Endothelial cell of hepatic sinusoid (primary cell): ENCODE data around the gene EPS8.
"Not testable (repeated sequence)": the region's sequence is repeated elsewhere in the genome, so short reads cannot be mapped to it uniquely, and the experiment has no call there.

Experiments
- in situ Hi-C: cut with HindIII; loops from 2 replicates; pipeline ENCODE4 v1.10.0; 2017; ENCODE audit warnings: low sequenced_read_pairs

EPS8 gene

DNA sequence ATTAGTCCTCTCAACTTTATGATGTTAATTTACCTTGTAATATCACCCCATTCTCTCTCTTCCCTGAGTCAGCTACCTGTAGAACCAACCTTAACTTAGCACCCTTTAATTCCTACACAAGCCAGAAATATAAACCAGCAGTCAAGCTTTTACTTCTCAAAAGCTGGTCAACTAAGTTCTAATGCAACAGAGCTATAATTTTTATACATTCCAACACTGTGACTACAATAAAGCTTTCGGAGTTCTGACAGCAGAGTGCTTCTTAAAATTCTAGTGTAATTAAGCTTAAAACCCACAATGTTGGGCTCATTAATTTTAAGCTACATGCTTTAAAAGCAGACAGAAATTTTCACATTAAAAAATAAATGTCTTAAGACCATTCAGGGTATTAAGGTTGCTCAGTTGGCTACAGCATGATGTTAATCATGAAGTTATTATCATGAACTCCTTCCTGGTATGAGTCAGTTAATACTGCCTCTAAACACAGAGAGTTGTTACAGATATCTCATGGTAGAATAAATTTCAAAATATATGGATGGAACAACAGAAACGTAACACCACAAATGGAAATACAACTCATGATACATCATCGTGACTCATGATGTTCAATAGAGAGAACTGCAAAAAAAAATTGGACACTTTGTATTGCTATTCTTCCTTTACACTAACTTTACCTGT is 126.7 kb downstream of the EPS8 start:
- in situ Hi-C loops: no loop called here

DNA sequence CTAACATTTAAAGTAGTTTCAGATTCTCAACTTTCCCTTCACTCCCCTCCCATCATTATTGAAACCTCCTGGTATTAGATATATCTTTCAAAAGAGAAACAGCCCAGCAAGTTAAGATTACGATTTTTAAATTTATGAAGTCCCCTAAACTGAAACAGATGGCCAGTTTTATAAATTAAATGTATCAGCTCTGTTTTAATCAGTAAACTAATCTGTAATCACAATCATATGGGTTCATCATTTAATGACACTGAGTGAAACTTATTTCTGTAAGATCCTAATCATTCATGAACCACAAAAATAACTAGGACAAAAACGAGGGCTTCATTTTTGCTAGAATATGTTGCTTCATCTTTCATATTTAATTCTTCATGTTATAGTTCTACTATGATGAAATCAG is 137.8 kb downstream of the EPS8 start:
- in situ Hi-C loops: no loop called here

DNA sequence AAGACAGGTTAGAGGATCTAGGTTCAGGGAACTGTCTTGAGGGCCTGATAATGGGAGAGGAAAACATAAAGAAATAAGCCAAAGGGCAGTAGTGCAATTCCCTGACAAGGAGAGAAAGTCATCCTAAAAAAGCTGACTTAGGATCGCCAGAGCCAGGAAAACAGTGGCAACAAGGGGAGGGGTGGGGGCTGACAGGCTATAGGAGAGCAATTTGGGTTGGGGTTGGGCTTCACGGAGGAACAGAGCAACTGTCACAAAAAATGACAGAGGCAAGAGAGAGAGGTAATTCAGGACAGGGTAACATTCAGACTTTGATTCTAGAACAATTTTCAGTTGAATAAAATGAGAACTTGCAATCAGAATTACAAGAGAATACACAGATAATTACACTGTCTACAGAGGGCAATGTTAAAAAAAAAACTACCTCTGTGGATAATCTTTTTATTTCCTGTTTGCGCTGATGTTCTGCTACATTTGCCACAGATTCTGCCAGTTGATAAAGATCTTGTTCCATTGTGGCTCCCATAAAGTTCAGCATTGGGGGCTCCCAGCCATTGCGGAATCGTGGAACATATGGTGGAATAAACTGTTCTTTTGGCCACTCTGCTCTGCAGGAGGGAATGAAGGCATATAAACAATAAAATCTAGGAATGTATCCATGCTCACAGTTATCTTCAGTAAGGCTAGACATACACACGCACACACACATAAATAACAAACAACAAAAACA is 138.6 kb downstream of the EPS8 start:
- in situ Hi-C loops: no loop called here

DNA sequence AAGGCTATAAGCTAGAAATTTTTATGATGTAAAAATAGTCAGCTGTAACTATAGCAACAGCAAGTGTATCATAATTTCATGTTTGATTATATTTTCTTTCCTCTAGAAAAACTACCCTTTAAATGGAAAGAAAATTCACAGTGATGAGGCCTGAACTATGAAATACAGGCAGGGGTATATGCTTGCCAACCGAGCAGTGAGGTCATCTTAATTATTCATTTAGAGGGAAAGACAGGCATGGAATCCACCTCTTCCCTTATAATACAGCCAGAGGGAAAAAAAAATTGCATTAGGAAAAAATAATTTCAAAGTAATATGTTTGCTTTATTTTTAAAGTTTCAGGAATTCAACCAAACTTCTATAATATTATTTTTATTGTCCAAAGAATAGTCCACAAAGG is 139.8 kb downstream of the EPS8 start:
- in situ Hi-C loops: no loop called here

DNA sequence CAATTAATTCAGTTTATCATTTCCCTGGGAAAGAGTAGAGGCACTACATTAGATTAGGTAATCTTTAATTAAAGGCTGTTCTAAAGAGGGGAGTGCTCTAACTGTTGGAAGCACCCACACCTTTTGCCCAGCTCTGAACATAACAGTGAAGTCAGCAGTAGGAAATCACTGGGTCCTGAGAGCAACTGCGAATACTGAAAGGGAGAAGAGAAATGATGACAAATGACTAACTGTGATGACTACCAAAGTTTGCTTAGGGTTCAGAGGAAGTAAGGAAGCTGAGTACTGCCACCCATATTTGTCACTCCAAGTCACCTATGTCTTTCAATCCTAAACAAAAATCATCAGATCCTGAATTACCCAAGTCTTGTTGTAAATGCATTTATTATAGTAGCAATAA is 140.6 kb downstream of the EPS8 start:
- in situ Hi-C loops: no loop called here

DNA sequence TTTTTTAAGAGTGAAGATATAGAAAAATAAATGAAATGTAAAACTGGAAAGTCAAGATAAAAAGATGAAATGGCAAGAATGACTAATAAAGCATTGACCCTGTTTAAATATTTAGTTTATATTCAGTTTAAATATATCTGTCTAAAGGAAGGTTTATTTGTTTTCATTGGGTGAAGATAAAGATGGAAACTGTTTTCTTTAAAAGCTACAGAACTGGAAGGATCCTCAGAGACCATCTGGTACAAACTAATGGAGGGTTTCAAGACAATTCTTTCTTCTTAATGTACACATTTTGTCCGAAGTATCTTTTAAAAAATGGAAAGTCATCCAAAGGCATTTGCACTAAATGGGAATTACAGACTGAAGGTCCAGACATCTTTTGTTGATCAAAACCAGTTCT is 142.6 kb downstream of the EPS8 start:
- in situ Hi-C loops: no loop called here

DNA sequence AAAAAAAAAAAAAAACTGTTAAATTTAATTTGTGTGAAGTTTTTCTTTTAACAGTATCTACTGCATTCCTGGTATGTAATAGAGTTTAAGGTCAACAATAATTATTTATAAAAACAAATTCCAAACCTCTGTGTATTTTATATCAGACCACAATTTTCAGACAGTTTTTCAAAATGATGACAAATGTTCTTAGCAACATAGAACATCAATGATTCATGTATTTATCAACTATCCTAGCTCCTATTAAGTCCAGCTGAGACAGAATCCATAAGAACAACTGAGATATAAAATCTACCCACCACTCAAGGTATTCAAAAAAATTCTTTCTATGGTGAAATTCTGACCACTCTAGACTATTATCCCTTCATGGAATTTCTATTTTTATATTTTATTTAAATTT is 144.5 kb downstream of the EPS8 start:
- in situ Hi-C loops: no loop called here

DNA sequence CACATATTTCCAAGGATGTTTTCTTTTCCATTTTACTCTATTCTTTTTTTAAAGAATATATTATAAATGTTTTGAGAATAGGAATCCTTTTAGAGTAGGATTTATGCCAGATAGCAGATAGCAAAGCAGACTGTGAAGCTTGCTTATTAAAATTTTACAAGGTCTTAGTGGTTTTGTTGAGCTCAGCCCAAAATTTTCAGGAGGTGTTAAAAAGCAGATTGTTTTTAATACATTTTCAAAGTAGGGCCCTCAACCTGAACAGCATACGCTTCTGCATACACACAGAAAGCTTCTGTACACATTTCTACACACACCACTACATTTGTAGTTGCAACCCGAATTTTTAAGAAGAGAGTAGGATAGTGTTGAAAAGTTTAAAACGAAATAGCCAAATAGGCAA is 151.0 kb downstream of the EPS8 start:
- in situ Hi-C loops: no loop called here

DNA sequence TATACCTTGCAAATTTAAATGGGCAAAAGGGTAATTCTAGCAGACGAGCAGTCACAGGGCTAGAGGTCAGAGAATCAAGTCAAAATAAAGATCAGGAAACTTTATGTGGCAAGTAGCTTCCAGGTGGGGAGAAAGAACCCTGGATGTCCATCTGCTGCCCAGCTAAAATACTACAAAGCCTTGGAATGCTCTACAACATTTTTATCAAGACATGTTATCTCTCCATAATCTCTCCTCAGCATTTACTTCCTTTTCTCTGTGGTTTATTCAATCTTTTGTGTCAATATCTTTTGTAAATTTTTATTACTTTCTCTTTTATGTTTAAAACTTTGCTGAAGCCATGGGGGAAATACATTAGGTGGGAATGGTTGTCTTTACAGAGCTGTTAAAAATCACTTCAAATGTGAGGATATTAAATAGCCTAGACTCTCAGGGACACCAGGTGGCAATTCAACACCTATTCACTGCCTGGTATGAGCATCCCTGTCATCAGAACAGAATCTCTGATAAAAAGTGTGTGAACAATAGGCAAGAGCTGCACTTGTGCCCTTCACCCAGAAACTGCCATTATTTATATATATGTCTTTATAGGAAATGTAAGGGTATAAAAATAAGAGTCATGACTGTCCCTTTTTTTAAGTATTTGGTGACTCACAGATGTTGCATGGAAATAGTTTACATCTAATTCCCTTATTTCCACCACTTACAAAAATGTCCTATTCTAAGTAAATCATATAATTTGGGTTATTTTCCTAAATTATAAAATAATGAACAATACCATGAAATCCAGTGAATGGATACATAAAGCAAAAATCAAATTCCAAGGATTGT is 152.9 kb downstream of the EPS8 start:
- in situ Hi-C loops: no loop called here

DNA sequence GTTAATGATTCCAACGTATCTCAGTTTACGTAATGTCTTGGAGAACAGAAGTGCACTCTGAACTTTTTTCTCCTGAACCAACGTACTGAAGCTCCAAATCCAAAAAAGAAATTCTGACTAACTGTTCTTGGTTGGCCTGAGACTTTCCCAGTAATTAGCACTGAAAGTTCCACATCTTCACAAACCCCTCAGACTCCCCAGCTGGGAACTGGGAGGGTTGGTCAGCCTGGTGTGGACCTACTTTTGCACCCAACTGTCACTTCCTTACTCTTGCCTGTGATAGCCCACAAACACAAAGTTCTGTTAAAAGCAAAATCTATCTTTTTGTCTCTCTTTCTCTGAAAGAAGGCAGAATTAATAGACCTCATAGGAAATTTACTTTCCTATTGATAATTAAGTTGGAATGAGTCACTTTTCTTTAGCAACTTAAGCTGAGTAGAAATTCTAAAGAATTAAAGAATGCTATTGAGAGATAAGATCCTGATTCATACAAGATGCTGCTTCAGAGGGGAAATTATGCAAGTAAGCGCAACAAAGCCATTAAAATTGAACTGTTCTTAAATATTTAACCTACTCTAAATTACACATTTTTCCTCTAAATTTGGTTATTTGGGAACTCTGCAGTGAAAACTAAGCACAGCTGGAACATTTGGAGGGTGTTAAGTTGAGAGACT is 155.0 kb downstream of the EPS8 start:
- in situ Hi-C loops: no loop called here

DNA sequence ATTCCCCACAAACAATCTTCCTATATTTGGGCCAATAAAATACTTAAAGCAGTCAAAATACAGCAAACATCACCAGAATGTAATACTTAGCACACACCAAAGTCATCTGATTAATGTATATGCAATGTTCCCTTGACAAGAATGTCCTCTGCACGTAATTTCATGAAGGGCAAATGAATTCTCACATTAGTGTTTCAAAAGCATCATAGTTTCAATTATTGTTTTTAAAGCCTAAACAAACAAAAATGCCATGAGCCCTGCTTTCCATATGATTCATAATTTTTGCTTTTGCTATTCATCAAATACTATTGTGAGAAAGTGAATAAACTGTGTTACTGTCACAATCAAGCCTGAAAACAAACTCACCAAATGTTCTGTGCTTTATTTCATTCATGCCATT is 156.0 kb downstream of the EPS8 start:
- in situ Hi-C loops: no loop called here

DNA sequence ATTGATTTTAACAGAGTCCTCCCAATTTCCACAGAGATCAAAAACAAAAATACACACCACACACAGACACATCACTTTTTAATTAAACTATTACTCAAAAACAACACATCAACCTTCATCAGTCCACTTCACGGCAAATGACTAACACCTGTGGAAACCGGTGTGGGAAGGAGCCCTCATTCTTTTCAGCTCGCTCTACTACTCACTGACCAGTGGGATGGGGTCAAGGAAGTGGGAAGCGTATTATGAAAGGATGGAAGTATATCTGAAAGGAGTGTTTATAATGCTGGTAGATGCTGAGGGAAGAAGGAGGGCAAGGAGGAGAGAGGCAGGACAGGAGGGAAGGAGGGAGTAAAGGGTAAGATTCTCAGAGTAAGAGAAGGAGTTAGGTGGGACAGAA is 156.5 kb downstream of the EPS8 start:
- in situ Hi-C loops: no loop called here

DNA sequence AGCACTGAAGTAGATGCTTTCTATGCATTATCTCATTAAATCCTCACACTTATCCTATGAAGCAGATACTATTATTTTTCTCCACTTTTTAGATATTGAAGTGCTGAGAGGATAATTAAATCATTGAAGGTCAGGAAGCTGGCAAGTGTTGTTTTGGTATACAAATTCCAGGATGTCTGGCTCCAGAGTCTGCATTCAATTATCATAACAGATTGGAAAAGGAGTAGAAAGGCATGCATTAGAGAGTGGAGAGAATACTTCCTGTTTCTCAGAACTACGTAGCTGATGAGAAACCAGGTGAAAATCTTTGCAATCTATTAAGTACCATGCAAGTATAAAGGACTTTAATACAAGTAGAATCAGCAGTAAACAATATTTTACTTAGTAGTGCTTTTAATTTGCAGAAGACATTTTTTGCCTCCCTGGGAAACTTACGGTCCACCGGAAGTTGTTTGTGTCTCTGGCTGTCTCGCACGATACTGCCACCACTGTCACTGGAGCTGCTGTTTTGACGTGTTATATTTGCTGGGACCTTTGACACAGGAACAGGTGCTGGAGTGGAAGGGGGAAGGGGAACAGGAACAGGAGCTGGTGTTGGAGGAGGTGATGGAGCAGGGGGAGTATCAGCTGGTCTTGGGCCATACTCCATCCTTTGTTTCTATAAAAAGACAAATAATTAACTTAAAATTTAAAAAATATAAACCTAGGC is 158.0 kb downstream of the EPS8 start:
- in situ Hi-C loops: no loop called here

DNA sequence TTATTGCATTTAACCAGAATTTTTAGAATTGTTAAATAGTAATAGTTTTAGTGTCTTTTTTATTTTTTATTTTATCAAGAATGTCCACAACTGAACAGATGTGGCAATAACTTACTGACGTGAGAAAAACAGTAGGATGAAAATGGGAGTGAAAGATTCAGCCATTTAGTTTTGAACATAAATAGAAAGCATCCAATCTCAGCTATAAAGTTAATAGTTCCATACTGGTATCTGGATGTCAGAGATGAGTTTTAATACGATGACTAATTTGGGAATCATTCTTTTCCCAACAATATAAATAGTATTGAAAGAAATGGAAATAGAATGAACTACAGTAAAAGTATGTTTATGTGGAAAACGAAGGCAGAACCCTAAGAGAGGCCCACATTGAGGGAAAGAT is 159.4 kb downstream of the EPS8 start:
- in situ Hi-C loops: no loop called here

DNA sequence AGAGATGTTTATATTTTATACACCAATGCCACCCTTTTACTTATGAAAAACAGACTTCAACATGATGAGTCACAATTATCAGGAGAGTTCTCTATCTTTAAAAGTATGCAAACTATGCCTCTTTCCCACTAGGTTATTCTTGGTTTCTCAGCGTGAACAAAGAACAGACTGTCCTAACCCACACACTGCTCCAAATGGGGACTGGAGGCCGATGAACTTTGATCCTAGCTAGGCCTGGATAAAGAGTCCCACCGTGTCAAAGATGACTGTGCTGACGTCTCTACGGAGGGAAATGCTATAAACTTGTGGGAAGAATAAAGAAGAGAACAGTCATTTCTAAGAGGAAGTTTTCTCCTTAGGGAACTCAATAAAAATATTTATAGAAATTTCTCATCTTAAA is 160.1 kb downstream of the EPS8 start:
- in situ Hi-C loops: no loop called here

DNA sequence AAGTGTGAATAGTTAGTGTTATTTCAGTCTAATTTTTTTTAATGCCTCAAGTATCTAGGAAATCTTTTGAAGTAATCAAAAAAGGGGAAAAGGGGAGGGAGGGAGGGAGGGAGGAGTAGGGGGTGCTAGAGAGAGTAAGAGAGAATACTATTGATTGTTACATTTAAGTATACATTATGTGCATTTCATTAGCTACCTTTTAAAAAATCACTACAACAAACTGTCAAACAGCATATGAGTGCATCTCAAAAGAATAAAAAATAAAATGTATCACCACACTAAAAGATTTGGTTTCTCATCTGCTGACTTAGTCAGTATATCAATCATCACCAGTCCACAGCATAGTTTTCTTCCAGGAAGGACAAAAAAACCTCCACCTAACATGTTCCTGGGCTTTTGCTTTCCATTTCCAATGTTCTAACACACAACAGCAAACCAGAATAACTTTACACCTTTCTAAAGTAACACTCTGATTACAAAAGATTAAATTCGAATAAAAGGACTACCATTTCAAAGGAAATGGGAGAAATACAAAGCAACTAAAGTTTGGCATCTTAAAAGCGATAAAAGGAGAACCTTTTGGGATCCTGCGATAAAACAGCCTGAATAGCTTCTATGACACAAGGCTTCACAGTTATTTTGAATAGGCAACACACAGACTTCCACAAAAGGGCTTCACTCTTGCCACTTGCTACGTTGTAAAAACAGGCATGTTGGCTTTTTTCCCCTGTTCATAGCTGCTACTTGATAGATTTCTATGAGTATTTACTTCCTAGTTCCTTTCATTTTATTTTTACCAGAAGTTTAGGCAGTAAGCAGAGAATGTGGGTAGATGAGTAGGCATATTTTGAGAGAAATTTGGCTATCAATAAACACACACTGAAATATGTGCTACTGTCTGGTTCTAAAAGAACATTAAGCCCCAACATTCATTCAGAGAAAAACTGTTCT is 160.9 kb downstream of the EPS8 start:
- in situ Hi-C loops: no loop called here

DNA sequence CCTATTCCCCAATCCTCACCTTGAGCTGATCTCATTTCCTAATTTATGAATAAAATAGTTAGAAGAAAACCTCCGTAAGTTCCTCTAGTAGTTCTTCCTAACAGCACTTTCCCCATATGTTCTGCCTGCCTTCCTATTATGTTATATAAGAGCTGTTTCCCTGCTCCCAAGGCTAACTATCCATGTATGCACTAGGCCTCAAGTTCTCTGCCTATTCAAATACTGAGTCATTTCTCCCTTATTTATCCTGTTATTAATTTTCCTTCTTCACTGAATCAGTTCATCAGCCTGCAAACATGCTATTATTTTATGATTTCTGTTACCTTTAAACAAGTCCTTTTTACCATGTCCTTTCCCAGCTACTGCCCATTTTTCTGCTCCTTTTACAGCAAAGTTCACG is 164.1 kb downstream of the EPS8 start:
- in situ Hi-C loops: no loop called here

DNA sequence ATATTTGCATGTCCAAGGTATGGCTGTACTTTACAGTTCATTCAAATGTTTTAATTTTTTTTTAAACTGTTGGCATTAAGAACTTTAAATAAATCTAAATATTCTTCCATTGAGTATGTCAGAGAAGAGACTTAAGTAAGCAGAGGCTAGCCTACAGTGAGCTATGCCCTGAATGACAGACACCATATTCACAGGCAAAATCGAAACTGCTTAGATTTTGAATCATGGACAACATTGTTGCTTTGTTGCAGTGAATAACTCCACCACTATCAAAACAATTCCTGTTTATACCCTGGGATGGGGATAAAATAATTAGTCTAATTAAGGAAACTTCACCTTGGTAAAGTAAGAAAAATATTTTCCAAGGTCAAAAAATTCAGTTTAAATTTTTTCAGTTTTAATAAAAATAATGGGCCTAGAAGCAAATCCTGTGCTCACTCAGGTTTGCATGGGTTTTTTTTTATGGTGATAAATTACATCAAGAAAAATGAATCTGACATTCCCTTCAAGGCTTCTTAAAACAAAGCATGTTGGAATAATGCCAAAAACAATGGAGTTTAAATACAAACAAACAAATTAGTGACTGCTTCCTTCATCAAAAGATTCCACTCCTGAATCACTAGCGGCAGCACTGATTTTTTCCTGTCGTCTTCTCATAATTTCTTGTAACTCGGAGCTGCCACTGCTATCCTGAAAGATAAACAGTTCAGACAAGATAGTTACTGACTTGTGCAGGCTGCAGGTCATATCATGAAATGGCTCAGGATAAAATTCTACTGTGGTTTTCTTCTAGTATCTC is 168.2 kb downstream of the EPS8 start:
- in situ Hi-C loops: loop anchor here (5.0 kb wide), 1 partner anchor 101 kb away; no protein-coding TSS in a partner anchor

DNA sequence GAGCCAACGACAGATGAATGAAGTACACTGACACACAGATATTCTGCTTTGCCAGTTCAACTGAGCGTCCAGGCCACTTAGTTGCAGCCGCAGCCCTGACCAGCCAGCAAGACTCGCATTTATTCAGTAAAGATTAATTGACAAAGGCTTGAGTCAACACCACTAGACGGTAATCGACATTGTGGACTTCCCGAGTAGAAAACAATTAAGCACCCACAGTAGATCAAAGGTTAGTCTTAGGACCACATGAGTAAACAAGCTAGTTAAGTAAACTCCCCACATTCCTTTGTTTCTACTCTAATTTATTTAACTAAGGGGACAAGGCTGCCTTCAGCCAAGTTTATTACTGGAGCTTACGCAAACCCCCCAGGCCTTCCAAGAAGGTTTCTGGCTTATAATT is 172.7 kb downstream of the EPS8 start:
- in situ Hi-C loops: not testable (repeated sequence)
